ENCODE results near the gene HOXD9.

- TF ChIP-seq CTCF (conservative IDR thresholded peaks at IDR 0.05; ENCODE audit: low read depth, low read length) (no peak), EZH2 (IDR thresholded peaks at IDR 0.05; ENCODE audit: low read length, unreplicated experiment) (no peak)
Measured at GRCh38 chr2:176154576-176155252, 32.2 kb downstream of the HOXD9 start.

Measured in PC-3 (cell line).